ENCODE results near the gene ZNF280A. TPM values are rescaled to one million over a fixed set of nuclear protein-coding genes. Genes with fewer than 3 reads are reported as not detected.

ZNF280A gene
- total and polyA plus RNA-seq, 9 of the 15 experiments (the other 6 are each of a cell fraction or from before 2014, with no cell fraction given), result 19.0 to 40.8 (median 28.6) TPM

- FAIRE-seq (no peak), ATAC-seq (no peak), DNase-seq (ENCODE audit: extremely low read depth in 1 of 4, low spot score in 3 of 4) (peak in 1 of 4 experiments; percentile 38)
- H3K36me3 ChIP-seq (ENCODE audit: control insufficient read depth, insufficient read depth, low read length), result no peaks in the 10 kb centered on the region
- H3K9me1 ChIP-seq (ENCODE audit: control insufficient read depth, insufficient read depth, low read length), result no peaks in the 10 kb centered on the region
- H3K9ac ChIP-seq (ENCODE audit: insufficient read depth in 1 of 2, low read depth in 2 of 2, low read length in 2 of 2), result no peak overlapping the region
- BruUV-seq (replicated peaks), result no TSS peak
- no peak overlapping the region for H3K4me2 ChIP-seq (ENCODE audit: insufficient read depth, low read length)
- H3K79me2 ChIP-seq (ENCODE audit: control insufficient read depth, insufficient read depth, low read length), result no peaks in the 10 kb centered on the region
- no peak overlapping the region for H3K27ac ChIP-seq (ENCODE audit: extremely low read depth, low read depth, low read length)
- 1% methylated on average over 1 of the region's 1 CpG for WGBS (ENCODE audit: insufficient coverage, low coverage, missing lambda C conversion rate)
- peaks cover 13 to 18% of the 10 kb centered on the region in 2 experiments; a peak in 4 of 5 replicates for H3K27me3 ChIP-seq (ENCODE audit: control insufficient read depth in 2 of 2, insufficient read depth in 2 of 2, low read length in 2 of 2)
- H4K20me1 ChIP-seq (replicated peaks; ENCODE audit: control insufficient read depth, insufficient read depth, low read length), result peaks cover 5% of the 10 kb centered on the region; the same call in 1 of the 2 replicates
- CTCF ChIA-PET (ENCODE audit: low intra/inter-chr PET ratio), result interaction anchor here (0.5 to 4.8 kb wide), 14 partner anchors 15 to 490 kb away, joined by 3 to 78 read pairs (median 5); partner anchors contain the start of gene PRAME
- in situ Hi-C loops (cut with MboI), result loop anchor here (10.0 kb wide), 2 partner anchors 419 to 1789 kb away; partner anchors contain the start of gene IGLL5
- H3K4me1 ChIP-seq (replicated peaks in 1 of 2; ENCODE audit: control insufficient read depth in 2 of 2, insufficient read depth in 2 of 2, low read length in 2 of 2), result peaks cover 0 to 2% of the 10 kb centered on the region in 2 experiments; a peak in 1 of 5 replicates
- POLR2A ChIA-PET, result interaction anchor here (0.6 to 5.3 kb wide), 13 partner anchors 9 to 148 kb away, joined by 3 to 37 read pairs (median 4); partner anchors contain the start of gene ZNF280A
- no peak overlapping the region for H3K4me3 ChIP-seq
- peaks cover 14% of the 10 kb centered on the region for H3K9me3 ChIP-seq (replicated peaks; ENCODE audit: control insufficient read depth, insufficient read depth, low read depth, low read length)
- no peak overlapping the region for H2AFZ ChIP-seq (ENCODE audit: low read depth, low read length)
- intact Hi-C loops (cut with micrococcal nuclease), result loop anchor here (2.0 to 10.0 kb wide), 5 partner anchors 111 to 659 kb away; no protein-coding TSS in a partner anchor
- TF ChIP-seq ZNF318 (IDR thresholded peaks at IDR 0.05; ENCODE audit: borderline replicate concordance in 1 of 2, low read depth in 1 of 2), result no peak
- no peak for TF ChIP-seq KLF1 (tag; IDR thresholded peaks at IDR 0.05)
- no peak for TF ChIP-seq CEBPZ (IDR thresholded peaks at IDR 0.05; ENCODE audit: borderline replicate concordance, low read depth, low read length)
- TF ChIP-seq FOXK2 (conservative IDR thresholded peaks at IDR 0.05 in 1 of 2, IDR thresholded peaks at IDR 0.05 in 1 of 2; ENCODE audit: low read depth in 2 of 2), result no peak
- TF ChIP-seq DEAF1 (CRISPR knock-in tag; IDR thresholded peaks at IDR 0.05), result peak; percentile 26; the same call in 1 of the 2 replicates
- no peak for TF ChIP-seq NR2F6 (CRISPR knock-in tag; IDR thresholded peaks at IDR 0.05)
Measured at GRCh38 chr22:22465782-22466181, 54.3 kb downstream of the ZNF280A start.

Data from K562 (cell line).